HUES64 (cell line): ENCODE results near the gene MEAF6. TPM values are rescaled to one million over a fixed set of nuclear protein-coding genes. Genes with fewer than 3 reads are reported as not detected.
A peak's percentile ranks its signal among the peaks of the same experiment; 100 is the strongest.
"Not testable (repeated sequence)": the region's sequence is repeated elsewhere in the genome, so short reads cannot be mapped to it uniquely, and the experiment has no call there.

Experiments
- H3K27ac ChIP-seq: 2 replicates; pipeline ENCODE4 v1.7.0; 2013; ENCODE audit warnings: low read depth, low read length, inconsistent platforms
- H3K27me3 ChIP-seq: 2 replicates; pipeline ENCODE4 v1.6.1; 2013; ENCODE audit warnings: mild to moderate bottlenecking, low read length; ENCODE audit not compliant: insufficient read depth
- H3K36me3 ChIP-seq: 2 replicates; pipeline ENCODE4 v1.6.1; 2013; ENCODE audit warnings: mild to moderate bottlenecking, low read length; ENCODE audit not compliant: insufficient read depth
- H3K4me1 ChIP-seq: 2 replicates; pipeline ENCODE4 v1.6.1; 2013; ENCODE audit warnings: mild to moderate bottlenecking, low read length, moderate library complexity; ENCODE audit not compliant: insufficient read depth
- H3K4me3 ChIP-seq: 2 replicates; pipeline ENCODE4 v1.5.1; 2013; ENCODE audit warnings: mild to moderate bottlenecking, low read length, moderate library complexity
- H3K9ac ChIP-seq: 2 replicates; pipeline ENCODE4 v1.6.1; 2013; ENCODE audit warnings: mild to moderate bottlenecking, low read depth, low read length
- H3K9me3 ChIP-seq: 2 replicates; pipeline ENCODE4 v1.6.1; 2013; ENCODE audit warnings: low read depth, low read length; ENCODE audit not compliant: insufficient read depth
- WGBS: fragments of 150-250, 120-280 bp; methylation state at CpG from one replicate; pipeline ENCODE4 v1.1.7; 2013; ENCODE audit warnings: missing lambda C conversion rate; 5-methylcytosine and 5-hydroxymethylcytosine counted together
- polyA plus RNA-seq, 2 experiments: library from polyadenylated mRNA; stranded (reverse); fragments of 50-300 nt; gene quantifications; one replicate each; pipeline ENCODE4 v1.2.3, GENCODE V29; 2013

Gene MEAF6
- polyA plus RNA-seq (2013, experiment 1 of 2) = 42.9 TPM
- polyA plus RNA-seq (2013, experiment 2 of 2) = 45.3 TPM

DNA sequence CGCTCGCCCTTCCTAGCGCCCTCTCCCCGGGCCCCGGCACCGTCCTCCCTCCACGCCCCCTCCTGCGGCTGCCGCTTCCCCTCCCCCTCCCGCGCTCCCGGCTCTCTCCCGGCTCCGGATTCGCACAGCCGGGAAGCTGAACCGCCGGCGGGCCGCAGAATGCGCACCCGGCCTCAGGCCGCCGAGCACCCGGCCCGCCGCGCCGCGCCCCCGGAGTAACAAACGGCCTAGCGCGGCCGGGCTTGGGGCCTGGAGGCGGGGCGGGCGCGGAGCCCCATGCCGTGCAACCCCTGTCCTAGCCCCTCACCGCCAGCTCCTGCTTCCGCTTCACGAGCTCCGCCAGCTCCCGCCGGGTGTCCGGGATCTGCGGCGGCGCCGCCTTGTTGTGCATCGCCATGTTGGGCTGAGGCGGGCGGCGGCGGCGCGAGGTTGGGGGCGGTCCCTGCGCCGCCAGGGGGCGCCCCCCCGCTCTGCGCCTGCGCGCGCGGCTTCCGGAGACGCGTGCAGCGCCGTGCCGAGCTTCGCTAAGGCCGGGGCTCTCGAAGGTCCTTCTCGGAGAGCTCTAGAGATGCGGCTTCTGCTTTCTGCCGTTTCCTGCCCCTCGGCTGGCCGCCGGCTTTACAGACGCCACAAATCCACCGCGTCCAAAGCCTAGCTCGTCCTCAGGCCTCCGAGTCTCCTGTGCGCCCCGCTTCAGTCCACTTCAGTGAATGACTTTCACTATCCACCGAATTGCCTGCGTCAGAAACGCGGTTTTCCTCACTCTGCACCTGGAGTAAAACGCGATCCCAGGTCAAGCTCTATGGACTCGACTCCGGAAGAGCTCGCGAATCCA, at the start of gene MEAF6:
TSS of gene MEAF6 (minus strand) at position 417 of the 835 bp plus-strand sequence. CDS start at position 397, 20 bp downstream.
- H3K27ac ChIP-seq = peak within 1 kb of the TSS; percentile 90
- peak within 1 kb of the TSS; percentile 89 for H3K4me3 ChIP-seq
- H3K4me1 ChIP-seq = peaks cover 13% of the 10 kb centered on the region
- WGBS = under 1% methylated on average over 100 of the region's 100 CpGs
- H3K9me3 ChIP-seq = no peaks in the 10 kb centered on the region
- H3K9ac ChIP-seq = peak within 1 kb of the TSS; percentile 84
- H3K36me3 ChIP-seq = peaks cover 23% of the 10 kb centered on the region
- peaks cover 9% of the 10 kb centered on the region for H3K27me3 ChIP-seq

DNA sequence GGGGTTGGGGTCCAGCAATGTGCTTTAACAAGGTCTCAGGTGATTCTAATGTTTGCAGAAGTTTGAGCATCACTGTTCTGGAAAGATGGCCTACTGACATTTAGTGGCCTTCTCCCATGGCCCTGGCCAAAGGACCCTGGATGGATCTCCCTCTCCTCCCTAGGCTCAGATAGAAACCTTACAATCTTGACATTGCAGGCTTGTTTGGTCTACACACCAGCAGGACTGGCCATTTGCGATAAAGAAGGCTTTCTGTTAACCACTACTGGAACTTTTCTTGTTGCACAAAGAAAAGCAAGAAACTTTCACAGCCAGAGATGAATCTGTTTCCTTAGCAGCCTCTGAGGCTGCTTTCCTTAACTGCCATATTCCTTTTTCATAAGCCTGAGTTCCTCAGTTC, 48.4 kb upstream of the MEAF6 start:
- Histone ChIP-seq H3K36me3 (peaks cover 38% of the 10 kb centered on the region), H3K27ac (no peak overlapping the region), H3K4me1 (no peaks in the 10 kb centered on the region), H3K9ac (no peak overlapping the region), H3K4me3 (no peak overlapping the region), H3K9me3 (no peaks in the 10 kb centered on the region), H3K27me3 (no peaks in the 10 kb centered on the region)
- 97% methylated on average over 1 of the region's 1 CpG for WGBS

DNA sequence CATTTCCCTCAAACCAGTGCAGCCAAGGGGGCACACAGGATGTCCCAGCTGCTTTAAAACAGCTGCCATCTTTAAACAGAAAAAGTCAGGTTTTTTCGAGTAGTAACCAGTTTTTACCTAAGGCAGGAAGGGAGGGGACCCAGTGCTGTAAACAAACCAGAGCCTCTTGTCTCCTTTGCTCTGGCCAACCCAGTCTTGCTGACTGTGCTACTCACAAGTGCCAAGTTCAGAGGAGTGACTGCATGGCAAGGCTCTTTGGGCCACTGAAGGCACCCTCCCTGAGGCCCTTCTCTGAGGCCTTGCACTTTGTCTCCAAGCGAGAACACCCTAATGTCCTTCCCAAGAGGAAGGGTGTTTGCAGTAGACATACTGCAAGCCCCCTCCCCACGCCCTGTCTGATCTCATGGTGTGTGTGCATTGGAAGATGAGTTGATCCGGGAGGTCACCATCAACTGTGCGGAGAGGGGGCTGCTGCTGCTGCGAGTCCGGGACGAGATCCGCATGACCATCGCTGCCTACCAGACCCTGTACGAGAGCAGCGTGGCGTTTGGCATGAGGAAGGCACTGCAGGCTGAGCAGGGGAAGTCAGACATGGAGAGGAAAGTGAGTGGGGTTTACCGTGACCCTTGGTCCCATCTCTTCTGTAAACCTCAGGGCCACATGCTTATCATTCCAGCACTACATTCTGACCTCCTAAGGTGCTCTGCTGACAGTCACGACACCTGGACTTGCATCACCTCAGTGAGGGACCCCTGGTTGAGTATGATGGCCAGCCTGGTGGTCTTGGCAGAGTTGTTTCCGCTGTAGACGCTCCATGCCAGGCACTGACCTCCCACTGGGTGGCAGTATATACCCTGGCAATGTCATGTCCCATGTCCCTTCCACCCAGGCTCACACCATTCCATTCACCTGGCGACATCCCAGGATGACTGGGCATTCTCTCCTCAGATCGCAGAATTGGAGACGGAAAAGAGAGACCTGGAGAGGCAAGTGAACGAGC, 46.9 kb upstream of the MEAF6 start:
- H3K27me3 ChIP-seq = no peaks in the 10 kb centered on the region
- WGBS = 91% methylated on average over 21 of the region's 21 CpGs
- H3K9me3 ChIP-seq = no peaks in the 10 kb centered on the region
- peaks cover 22% of the 10 kb centered on the region for H3K36me3 ChIP-seq
- no peak overlapping the region for H3K9ac ChIP-seq
- H3K4me1 ChIP-seq = no peaks in the 10 kb centered on the region
- no peak overlapping the region for H3K27ac ChIP-seq
- no peak overlapping the region for H3K4me3 ChIP-seq

DNA sequence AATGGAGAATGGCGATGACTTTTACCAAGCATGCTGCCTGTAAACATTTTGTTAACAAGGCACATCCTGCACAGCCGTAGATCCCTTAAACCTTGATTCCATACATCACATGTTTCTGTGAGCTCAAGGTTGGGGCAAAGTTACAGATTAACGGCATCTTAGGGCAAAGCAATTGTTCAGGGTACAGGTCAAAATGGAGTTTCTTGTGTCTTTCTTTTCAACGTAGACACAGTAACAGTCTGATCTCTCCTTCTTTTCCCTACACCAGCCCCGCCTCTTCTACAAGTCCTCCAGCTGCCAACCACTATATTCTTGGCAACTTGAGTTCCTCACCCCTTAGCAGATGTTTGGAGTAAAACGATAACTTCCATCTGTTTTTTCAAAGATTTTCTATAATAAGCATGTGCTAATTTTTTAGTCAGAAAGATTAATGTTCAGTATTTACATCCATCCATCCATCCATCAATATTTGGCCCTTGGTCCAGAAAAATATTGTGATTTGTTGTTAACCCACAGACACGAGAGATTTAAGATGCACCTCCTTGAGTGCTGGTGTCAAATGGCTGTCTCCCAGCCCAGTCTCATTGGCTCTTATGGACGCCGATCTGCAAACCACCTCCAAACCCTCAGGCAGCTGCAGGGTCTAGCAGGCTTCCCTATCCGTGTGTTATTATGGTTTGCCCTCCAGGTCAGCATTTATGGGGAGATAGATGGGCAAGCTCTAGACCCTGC, 46.0 kb upstream of the MEAF6 start:
- WGBS = 87% methylated on average over 9 of the region's 10 CpGs
- Histone ChIP-seq H3K9ac (no peak overlapping the region), H3K27me3 (no peaks in the 10 kb centered on the region), H3K36me3 (peaks cover 13% of the 10 kb centered on the region), H3K9me3 (no peaks in the 10 kb centered on the region), H3K27ac (no peak overlapping the region), H3K4me1 (no peaks in the 10 kb centered on the region), H3K4me3 (no peak overlapping the region)

DNA sequence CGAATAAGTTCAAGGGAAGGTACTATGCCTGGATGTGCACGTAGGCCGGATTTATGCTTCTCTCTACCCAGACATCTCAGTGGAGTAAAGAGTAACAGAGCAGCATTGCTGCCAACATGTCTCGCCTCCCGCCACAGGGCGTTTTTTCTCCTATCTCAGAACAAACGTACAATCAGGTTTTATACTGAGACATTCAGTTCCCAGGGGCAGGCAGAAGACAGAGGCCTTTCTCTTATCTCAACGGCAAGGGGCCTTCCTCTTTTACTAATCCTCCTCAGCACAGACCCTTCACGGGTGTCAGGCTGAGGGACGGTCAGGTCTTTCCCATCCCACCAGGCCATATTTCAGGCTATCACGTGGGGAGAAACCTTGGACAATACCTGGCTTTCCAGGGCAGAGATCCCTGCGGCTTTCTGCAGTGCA, 45.4 kb upstream of the MEAF6 start:
- not testable (repeated sequence) for H3K27ac ChIP-seq, H3K4me3 ChIP-seq, H3K9ac ChIP-seq, H3K36me3 ChIP-seq, H3K27me3 ChIP-seq, H3K4me1 ChIP-seq, H3K9me3 ChIP-seq
- WGBS = 87% methylated on average over 12 of the region's 12 CpGs

DNA sequence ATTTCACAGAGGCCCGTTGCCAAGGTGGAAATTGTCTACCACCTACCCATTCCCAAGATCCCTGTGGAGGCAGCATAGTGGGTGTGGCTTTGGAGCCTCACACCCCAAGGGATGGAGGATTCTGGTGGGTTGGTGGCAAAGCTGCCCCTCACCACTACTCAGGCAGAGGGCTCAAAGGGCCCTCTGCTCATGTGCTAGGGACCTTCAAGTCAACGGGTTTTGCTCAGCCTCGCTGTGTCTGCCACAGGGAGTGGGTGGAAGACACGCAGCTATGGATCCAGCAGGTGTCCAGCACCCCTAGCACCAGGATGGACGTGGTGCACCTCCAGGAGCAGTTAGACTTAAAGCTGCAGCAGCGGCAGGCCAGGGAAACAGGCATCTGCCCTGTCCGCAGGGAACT, 44.5 kb upstream of the MEAF6 start:
- Histone ChIP-seq H3K27me3 (no peaks in the 10 kb centered on the region), H3K9me3 (peaks cover 6% of the 10 kb centered on the region; the same call in 1 of the 2 replicates), H3K27ac (no peak overlapping the region), H3K36me3 (0 out of 2 replicates have a peak, but pooled peaks cover 1% of the 10 kb centered on the region), H3K4me1 (no peaks in the 10 kb centered on the region), H3K4me3 (no peak overlapping the region), H3K9ac (no peak overlapping the region)
- WGBS = 93% methylated on average over 6 of the region's 7 CpGs

DNA sequence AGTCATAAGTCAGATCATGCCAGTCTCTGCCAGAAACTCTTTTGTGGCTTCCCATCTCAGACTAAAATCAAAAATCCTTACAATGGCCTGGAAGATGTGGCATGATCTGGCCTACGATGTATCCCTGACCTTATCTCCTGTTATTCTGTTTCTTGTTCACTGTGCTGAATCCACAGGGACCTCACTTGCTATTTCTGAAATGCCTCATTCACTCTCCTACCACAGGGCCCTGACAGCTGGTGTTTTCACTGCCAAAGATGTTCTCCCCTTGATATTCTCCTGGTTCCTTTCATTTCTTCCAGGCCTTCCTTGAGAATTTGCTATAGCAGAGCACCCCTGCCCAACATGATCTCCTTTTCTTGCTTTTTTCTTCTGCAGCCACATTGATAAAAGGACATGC, 43.8 kb upstream of the MEAF6 start:
- Histone ChIP-seq H3K27ac (no peak overlapping the region), H3K4me1 (no peaks in the 10 kb centered on the region), H3K9ac (no peak overlapping the region), H3K9me3 (peaks cover 6% of the 10 kb centered on the region; the same call in 1 of the 2 replicates), H3K4me3 (no peak overlapping the region), H3K27me3 (no peaks in the 10 kb centered on the region), H3K36me3 (no peaks in the 10 kb centered on the region)
- WGBS = 98% methylated on average over 1 of the region's 1 CpG

DNA sequence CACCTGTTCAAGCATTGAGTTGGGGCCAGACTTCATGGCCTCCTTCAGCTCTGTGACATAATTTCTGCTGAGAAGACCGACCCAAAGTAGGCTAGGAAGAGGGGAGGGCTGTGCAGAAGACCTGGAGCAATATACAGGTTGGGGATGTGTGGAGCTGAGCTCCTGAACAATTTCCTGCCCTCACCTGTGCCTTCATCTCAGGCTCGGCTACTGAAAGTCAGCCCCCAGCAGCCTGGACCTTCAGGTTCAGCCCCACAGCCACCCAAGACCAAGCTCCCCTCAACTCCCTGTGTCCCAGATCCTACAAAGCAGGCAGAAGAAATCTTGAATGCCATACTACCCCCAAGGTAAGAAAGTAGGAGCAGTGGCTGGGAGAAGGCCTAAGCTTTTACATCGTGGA, 42.8 kb upstream of the MEAF6 start:
- Histone ChIP-seq H3K9me3 (peaks cover 6% of the 10 kb centered on the region; the same call in 1 of the 2 replicates), H3K36me3 (peaks cover 4% of the 10 kb centered on the region), H3K27ac (no peak overlapping the region), H3K27me3 (no peaks in the 10 kb centered on the region), H3K9ac (no peak overlapping the region; the same call in 1 of the 2 replicates), H3K4me3 (peak overlapping the region; percentile 48), H3K4me1 (peaks cover 6% of the 10 kb centered on the region; the same call in 1 of the 2 replicates)
- WGBS = 93% methylated on average over 3 of the region's 3 CpGs

DNA sequence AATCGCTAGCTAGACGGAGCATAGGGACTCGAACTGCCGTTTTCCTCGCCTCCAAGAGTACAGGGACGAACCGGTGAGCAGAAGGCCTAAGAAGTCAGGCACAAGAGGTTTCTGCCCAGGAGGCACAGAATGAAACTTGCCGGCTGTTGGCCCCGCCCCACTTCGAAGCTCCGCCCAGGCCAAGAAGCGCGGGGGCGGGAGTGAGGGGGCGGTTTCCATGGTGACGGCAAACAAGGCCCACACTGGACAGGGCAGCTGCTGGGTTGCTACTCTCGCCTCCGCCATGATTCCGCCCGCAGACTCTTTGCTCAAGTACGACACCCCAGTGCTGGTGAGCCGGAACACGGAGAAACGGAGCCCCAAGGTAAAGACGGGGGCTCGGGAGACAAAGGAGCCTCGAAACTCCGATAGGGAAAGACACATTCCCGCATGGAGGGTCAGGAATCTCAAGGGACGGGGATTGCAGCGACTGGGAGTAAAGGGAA, 42.2 kb upstream of the MEAF6 start, which contains the start of gene DNALI1:
TSS of gene DNALI1 (plus strand) at position 229 of the 485 bp plus-strand sequence. CDS start at position 284, 55 bp downstream.
- peak within 1 kb of the TSS; percentile 28 for H3K9ac ChIP-seq
- H3K4me1 ChIP-seq = peaks cover 6% of the 10 kb centered on the region; the same call in 1 of the 2 replicates
- H3K27ac ChIP-seq = no peak within 1 kb of the TSS
- H3K27me3 ChIP-seq = no peaks in the 10 kb centered on the region
- H3K4me3 ChIP-seq = peak within 1 kb of the TSS; percentile 48
- peaks cover 6% of the 10 kb centered on the region; the same call in 1 of the 2 replicates for H3K9me3 ChIP-seq
- H3K36me3 ChIP-seq = peaks cover 11% of the 10 kb centered on the region
- 26% methylated on average over 31 of the region's 31 CpGs for WGBS
